Measurements from ENCODE around the gene MYH13.

MYH13 gene

DNA sequence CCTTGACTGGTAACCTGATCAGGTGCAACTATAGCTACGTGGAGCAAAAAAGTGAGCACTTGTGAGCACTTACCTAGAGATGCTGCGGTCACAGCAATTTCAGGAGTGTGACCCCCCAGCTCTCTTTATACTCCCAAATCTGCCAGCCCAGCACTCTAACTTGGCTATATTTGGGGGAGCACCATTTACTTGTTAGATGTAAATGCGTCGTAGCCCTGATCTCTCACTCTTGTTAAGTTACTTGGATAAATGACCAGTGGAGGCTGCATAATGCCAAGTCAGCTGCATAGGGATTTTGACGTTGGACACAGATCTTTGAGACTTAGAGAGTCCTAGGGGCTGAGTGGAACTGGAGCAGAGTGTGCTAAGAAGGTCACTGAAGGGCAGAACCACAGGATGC lies at the start of gene MYH13:
Gene MYH13 (minus strand): TSS at position 101 of the 400 bp plus-strand sequence. CDS start 8,476 bp downstream, outside the sequence.
- in situ Hi-C loops (cut with MboI; ENCODE audit: low sequenced_read_pairs), result no loop called here

DNA sequence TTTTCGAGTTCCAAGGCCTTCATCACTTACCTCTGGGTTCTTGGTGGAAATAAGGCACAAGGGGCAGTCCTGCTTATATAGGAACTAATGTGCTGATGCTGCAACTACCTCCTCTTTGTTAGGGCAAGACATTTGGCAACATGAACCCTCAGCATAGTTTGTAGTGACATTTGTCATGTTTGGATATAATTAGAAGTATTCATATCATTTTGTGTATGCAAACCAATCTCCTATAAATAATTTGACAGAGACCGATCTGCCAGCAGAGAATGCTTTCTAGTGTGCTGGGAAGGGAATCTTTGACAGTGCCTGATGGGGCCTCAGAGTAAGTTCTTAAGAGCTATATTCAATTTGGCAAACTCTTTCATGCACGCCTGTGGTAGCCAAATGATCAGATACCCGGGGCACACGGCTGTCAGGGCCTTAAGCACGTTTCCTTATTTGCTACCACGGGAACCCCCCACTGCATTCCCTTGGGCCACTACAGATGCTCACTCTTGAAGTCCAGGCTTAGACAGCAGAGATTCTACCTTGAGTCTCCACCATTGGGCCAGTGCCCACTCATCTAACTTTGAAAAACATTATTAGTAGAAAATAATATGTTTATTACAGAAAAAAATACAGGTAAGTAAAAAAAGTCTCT lies 49.2 kb upstream of the MYH13 start, which contains the start of gene MYH8:
Gene MYH8 (minus strand): TSS at position 51 of the 643 bp plus-strand sequence. CDS start 1,723 bp downstream, outside the sequence.
- in situ Hi-C loops (cut with MboI; ENCODE audit: low sequenced_read_pairs), result no loop called here

DNA sequence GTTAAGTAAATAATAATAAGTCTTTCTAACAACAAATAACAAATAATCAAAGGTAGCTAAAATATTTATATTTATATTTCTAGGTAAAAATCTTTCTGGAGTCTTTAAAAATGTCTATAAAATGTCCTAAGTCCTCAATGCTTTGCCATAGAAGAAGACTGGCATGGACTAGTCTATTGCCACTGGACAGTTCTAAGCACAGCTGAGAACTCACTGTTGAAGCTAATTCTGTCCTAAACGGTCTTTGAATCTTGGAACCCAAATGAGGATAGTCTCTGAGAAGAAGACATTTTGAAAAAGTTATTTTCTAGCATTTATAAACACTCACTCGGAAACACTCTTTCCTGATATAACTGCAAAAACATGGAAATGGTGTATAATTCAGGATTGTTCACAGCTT lies 48.4 kb upstream of the MYH13 start:
- in situ Hi-C loops (cut with MboI; ENCODE audit: low sequenced_read_pairs), result no loop called here

DNA sequence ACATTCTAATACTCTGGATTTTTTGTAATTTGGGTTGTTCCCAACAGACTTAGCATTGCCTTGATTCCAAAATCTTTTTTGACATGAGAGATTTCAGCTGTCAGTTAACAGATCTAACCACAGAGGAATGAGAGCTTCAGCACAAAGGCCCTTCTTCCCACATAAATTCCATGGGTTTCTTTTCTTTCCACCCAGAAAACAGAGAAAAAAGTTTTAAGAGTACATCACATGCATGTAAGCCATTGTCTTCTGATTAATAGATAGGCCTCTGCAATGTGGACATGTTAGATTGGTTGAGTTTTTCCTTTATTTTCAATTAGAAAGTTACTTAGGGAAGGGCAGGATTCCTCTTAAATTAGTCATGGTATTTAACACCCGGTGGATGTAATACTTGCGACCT lies 48.0 kb upstream of the MYH13 start:
- in situ Hi-C loops (cut with MboI; ENCODE audit: low sequenced_read_pairs), result no loop called here

DNA sequence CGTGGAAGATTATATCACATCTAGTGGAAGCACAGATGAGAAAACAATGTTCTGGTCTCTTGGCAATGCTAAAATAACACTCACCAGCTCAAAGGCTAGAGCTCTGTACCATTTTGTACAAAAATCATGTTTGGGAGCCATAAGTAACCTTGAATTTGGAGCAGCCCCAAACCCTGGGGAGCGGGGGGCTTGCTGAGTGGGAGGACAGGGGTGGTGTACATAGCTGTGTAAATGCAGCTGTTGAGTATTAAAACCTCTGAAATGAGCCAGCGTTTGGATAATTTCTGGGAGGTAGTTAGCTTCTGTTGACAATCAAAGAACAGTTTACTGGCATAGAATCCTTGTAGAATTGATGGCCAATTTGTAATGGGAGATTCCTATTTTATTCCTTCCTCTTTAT lies 44.6 kb upstream of the MYH13 start:
- in situ Hi-C loops (cut with MboI; ENCODE audit: low sequenced_read_pairs), result no loop called here

DNA sequence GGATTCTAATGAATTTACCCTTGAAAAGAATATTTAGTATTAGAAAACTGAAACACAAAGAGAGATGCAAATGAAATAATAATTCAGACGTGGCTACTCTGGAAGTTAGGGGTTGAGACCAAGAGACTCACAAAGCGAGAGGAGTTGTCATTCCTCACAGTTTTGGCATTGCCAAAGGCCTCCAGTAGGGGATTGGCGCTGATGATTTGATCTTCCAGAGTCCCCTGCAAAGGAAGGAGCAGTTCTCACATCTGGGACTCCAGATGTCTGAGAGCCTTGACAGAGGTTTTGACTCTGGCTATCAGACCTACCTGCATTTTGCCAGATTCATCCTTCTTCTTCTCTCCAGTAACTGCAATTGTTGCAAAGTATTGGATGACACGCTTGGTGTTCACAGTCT lies 42.4 kb upstream of the MYH13 start:
- in situ Hi-C loops (cut with MboI; ENCODE audit: low sequenced_read_pairs), result no loop called here

DNA sequence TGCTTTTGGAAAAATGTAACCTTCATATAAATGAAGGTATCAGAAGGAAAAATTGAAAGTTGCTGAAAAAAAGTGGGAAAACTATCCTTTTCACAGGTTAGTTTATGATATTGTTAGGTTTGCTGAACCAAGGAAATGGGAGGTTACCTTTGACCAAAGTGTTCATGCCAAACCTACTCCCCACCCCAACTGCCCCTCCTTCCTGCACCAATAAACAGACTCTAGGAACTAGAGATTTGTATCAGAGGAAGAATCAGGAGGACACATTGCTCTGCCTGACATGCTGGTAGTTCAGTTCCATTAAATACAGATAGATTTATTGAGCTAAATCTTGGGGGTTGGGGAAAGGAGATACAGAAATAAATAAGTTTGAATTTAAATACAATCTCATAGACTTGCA lies 30.8 kb upstream of the MYH13 start:
- in situ Hi-C loops (cut with MboI; ENCODE audit: low sequenced_read_pairs), result no loop called here

DNA sequence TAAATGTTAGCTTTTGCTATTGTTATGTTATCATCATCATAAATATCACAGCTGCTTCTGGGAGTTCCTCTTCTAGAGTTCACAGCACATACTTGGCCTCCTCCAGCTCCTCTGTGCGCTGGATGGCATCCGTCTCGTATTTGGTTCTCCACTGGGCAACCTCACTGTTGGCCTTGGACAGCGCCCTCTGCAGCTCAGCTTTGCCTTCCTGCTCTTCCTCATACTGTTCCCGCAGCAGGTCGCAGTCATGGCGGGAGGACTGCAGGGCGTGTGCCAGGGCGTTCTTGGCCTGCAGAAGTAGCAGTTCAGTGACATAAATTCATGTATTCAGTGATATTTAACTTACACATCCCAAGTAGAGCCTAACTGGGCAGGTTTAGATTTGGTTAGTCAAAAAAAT lies 25.5 kb upstream of the MYH13 start:
- in situ Hi-C loops (cut with MboI; ENCODE audit: low sequenced_read_pairs), result no loop called here

DNA sequence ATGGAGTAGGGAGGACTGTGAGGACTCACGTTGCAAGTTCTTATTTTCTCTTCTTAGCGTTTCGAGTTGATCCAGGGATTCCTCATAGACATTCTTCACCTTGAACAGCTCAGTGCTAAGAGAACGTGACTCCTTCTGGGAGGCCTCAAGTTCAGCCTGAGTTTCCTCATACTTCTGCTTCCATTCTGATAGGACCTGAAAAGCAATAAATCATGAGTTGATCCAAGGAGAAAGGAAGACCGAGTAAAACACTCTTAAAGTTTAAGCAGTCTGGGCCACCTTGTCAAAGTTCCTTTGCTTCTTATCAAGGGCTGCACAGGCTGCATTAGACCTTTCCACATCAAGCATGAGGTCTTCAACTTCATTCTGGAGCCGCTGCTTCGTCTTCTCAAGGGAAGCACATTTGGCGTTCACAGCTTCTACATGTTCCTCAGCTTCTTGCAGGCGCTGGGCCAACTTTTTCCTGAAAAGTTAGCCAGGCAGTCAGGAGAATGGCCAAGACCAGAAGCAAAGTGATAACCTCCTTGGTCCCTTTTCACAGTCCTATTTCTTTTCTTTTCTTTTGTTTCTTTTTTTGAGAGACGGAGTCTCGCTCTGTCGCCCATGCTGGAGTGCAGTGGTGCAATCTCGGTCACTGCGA lies 23.8 kb upstream of the MYH13 start:
- in situ Hi-C loops (cut with MboI; ENCODE audit: low sequenced_read_pairs), result no loop called here

DNA sequence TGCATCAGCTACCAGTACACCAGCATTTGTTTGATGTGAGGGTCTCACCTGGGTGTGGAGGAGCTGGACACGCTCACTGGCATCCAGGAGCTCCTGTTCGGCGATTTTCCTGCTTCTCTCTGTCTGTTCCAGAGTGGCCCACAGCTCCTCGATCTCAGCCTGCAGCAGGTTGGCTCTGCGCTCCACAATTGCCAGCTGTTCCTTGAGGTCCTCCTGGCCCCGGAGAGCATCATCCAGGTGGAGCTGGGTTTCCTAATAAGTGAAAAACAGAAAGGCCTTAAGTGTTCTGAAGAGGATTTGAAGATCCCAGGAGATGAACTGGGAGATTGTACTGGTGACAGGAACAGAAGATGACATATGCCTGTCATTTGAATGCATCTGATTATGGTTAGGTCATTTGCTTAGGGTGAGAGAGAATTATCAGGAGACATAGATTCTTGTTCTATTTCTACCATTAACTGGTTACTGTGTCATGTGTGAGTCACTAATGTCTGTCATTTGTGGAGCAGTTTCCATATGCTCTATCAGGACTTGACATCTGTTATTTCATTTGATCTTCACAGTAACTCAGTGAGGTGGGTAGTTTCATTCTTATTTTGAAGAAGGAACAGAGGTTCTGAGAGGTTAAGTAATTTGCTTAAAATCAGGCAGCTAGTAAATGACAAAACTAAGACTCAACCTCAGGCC lies 21.5 kb upstream of the MYH13 start:
- in situ Hi-C loops (cut with MboI; ENCODE audit: low sequenced_read_pairs), result no loop called here

DNA sequence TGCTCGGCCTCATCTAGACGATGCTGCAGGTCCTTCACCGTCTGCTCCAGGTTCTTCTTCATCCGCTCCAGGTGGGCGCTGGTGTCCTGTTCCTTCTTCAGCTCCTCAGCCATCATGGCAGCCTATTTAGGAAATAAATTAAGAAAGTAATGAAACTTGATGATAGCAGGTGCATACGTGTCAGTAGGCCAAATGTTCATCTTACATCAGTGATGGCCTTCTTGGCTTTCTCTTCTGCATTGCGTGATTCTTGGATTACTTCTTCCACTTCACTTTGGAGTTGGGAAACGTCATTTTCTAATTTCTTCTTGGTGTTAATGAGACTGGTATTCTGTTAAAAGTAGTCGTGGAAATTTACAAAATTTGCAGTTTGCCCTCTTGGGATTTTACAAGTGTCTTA lies 20.1 kb upstream of the MYH13 start:
- in situ Hi-C loops (cut with MboI; ENCODE audit: low sequenced_read_pairs), result no loop called here

DNA sequence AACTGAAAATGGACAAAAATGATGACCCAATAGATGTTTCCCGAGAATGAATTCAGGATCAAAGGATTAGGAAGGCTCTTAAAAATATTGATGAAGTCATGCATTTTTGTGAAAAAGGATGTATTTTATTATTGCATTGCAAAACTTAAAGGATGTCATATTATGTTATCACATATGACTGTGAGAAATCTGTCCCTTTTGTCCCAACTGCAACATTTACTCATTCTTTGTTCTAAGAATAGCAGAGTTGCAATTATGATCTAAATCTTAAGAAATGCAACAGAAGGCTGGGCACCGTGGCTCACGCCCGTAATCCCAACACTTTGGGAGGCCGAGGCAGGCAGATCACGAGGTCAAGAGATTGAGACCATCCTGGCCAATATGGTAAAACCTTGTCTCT lies 13.1 kb upstream of the MYH13 start:
- in situ Hi-C loops (cut with MboI; ENCODE audit: low sequenced_read_pairs), result no loop called here

DNA sequence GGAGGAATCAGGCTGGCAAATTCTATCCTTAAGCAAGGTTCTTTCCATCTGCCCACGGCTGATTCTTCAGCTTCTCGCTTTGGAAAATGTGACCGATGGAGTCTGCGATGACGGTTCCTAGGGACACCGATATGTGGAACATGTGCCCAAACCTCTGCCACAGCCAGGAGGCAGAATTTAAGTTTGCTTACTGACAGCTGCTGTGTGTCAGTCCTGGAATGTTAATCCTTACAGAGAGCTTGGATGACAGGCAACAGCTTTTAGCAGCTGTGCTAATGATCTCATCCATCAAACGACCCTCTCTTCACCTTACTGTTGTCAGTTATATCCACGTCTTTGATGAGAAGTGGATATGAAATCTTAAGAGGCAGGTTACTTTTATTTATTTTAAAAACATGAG lies 11.4 kb upstream of the MYH13 start:
- in situ Hi-C loops (cut with MboI; ENCODE audit: low sequenced_read_pairs), result no loop called here

DNA sequence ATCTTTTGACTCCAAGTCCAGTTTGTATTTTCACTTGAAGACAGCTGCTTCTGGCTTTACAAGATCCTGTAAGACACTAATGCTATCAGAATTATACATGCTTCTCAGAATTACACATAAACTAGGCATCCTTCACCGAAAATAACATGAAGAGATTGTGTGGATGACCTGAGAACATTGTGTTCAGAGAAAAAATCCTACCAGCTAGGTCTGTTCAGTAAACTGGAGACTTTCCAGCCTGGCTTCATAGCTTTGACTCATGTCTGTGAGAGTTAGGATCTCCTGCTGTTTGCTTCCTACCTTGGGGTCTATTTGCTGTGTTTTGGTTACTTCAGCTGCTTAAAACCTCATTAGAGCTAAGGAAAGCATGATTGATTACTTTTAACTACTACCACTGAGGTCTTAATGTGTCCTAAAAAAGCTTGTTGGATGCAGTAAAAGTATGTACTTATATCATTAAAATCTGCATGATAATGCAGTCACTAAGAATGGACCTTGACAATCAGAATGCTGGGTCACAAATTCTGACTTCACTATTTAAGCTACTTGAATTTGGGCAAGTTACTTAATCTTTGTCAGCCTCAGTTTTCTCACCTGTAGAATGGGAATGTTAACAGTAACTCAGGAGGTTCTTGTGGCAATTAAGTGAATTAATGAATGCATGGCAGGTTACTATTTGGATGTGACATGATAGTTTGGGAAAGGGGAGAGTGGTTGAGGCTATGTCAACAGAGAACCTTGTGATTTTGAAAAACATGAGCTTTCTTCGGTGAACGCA lies 8.0 kb upstream of the MYH13 start:
- in situ Hi-C loops (cut with MboI; ENCODE audit: low sequenced_read_pairs), result no loop called here

DNA sequence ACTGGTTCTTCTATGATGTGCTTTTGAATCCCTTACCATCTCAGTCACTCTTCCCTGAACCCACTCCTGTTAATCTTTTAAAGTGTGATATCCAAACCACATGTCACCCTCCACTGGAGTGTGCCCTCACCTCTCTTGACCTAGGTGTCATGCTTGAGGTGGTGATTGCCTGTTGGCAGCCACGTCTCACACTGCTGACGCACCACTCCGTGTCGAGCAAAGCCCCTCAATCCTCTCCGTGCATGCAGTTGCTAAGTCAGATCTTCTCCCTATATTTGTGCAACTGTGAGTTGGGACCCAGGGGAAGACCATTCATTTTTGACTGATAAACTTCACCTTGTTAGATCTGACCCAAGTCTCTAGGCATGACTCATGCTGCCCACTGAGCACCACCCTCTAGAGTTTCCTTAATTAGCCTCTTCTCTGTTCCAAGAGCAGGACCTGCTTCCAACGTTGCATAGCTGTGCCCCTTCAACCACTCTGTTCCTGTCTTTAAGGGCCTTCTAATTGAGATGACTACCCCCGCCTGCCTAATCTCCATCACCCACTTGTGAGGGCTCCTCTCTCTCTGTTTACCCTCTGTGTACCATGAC lies 2.7 kb downstream of the MYH13 start:
- in situ Hi-C loops (cut with MboI; ENCODE audit: low sequenced_read_pairs), result no loop called here

DNA sequence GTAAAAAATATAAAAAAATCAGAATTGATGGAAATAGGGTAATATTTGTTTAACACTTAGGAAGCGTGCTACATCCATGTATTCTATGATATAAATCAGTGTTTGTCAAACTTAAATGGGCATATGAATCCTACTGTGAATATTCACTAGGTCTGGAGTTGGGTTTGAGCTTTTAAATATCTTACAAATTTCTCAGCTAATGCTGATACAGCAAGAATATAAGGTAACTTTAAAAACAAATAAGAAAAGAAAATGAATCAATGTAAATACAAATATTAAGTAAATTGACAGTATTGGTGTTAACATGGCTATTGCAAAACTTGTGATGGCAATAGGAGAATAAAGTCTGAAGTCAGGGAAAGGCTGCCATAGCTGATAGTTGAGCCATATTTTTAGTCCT lies 3.6 kb downstream of the MYH13 start:
- in situ Hi-C loops (cut with MboI; ENCODE audit: low sequenced_read_pairs), result no loop called here

DNA sequence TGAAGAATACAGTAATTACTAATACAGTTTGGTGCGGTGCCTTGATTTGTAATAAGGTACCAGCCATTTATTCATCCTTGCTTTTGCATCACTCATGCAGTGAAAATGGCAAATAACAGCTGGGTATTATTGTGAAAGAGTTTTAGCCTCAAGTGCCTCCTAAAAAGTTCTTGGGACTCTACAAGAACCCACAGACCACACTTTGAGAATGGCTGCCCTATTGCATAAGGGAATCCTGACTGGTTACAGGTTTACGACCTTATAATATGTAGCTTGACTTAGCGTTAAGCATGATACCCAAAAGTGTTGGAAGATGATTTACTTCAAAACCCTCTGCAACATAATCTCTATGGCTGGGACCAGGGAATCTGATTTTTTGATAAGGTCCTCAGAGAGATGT lies 4.2 kb downstream of the MYH13 start:
- in situ Hi-C loops (cut with MboI; ENCODE audit: low sequenced_read_pairs), result no loop called here

DNA sequence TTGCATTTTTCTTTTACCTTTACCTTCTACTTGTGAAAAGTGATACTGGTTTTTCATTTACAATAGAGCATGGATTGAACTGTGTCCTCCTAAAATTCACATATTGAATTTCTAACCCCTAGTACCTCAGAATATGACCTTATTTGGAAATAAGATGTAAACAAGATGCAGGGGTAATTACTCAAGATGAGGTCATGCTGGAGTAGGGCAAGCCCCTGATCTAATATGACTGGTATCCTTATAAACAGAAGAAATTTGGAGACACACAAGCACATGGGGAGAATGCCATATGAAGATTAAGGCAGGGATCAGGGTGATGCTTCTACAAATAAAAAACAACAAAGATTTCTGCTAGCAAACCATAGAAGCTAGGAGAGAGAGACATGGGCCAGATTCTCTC lies 12.2 kb downstream of the MYH13 start:
- in situ Hi-C loops (cut with MboI; ENCODE audit: low sequenced_read_pairs), result no loop called here

DNA sequence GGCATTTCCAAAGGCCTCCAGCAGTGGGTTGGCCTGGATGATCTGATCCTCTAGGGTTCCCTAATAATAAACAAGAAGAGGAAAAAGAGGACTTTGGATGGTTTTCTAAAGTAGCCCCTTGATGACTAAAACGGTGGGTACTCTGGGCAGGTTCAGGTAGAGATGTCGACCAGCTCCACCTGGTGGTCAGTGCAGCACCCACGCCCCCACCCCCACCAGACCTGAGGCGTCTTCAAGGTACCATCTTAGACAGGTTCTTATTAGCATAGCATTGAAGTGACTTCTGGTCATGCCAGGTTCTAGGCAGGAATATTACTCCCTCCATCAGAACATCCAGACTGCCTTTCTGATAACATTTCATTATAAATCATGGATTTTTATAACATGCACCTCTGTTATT lies 15.0 kb downstream of the MYH13 start:
- in situ Hi-C loops (cut with MboI; ENCODE audit: low sequenced_read_pairs), result no loop called here

DNA sequence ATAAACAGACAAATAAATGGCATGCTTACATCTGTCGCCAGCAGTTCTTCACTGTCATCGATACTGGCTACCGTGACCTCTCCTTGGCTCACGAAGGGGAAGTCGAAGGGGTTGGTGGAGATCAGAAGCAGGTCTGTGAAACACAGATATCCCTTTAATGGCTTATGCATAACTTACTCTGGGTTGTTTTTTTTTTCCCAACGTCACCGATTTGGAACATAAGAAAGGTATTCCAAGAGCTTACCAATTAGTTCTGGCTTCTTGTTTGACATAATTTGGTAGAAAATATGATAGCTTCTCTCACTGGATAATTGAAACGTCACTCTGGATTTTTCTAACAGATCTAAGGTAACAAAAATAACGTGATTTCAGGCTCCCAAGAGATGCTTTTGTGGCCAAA lies 18.2 kb downstream of the MYH13 start:
- in situ Hi-C loops (cut with MboI; ENCODE audit: low sequenced_read_pairs), result no loop called here

DNA sequence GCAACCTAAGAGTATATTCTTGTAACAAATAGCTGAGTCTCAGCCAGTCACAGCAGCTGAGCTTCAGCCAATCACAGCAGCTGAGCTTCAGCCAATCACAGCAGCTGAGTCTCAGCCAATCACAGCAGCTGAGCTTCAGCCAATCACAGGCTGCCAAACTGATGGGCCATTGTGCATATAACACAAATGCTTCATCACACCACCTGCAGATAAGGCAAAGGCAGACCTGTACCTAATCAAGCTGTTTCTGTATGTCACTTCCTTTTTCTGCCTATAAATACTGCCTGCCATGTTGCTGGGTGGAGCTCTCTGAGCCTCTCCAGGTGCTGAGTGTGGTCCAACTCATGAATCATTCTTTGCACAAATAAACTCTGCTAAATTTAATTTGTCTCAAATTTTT lies 19.9 kb downstream of the MYH13 start:
- in situ Hi-C loops (cut with MboI; ENCODE audit: low sequenced_read_pairs), result no loop called here

Data from HL-60/S4 treated with retinoic acid at 250 ng/mL for 4 days and 3 days (cell line).